Activated T-cell treated with anti-CD3 and anti-CD28 coated beads, Interleukin-2, amount 50 U/mL, for 1 hour (primary cell): Measurements from ENCODE around the gene AAMP.

Experiments
- DNase-seq: peaks from one replicate; pipeline ENCODE4 v3.0.0-alpha.2; 2020

AAMP gene

DNA sequence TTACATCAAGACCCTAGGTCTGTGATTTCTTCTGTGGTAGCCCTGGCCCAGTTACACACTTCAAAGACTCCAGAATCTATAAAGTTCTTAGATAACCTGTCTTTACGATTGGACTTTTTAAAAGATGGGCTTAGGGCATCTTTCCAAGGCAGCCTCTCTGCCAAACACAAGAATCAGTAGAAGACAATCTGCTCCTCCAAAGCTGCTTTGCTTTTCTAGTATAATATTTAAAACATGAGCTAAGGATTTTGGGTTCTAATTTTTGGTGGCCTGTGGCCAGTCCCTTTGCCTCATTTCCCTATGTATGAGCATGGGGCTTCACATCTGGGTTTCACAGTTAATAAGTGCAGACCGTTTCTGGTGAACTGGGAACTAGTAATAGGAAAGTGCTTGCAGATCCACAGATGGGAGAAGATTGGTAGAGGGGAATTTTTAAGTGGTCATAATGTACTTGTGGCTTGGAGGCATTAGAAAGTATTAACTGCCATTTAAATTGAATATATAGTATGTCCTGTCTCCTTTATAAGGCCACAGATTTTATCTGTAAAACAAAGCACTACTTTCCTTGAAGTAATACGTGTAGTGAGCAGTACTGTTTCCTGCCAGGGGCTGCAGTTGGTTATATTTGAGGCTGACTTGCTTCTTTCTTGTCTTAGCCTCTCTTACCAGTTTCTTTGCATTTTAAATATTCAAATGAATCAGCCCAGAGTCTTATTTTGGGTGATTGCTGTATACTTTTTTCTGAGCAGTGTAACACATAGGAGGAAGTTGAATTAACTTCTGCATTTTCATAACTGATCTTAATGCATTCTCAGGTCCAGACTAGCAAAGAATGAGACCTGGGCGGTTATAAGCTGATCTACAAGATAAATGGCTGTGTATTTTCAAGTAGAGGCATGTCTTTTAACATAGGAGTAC lies 51.4 kb downstream of the AAMP start:
- DNase-seq, result no peak

GRCh38 chr2:218217360-218218267 lies 52.3 kb downstream of the AAMP start:
- peak; percentile 70 for DNase-seq

GRCh38 chr2:218216674-218217359 lies 53.1 kb downstream of the AAMP start, which contains the start of gene ARPC2:
Gene ARPC2, plus strand, starts transcription at chr2:218217189. Its CDS starts 282 bp downstream, at chr2:218217471.
- peak; percentile 97 for DNase-seq

- no peak for DNase-seq
Measured at GRCh38 chr2:218216336-218216673, 53.6 kb downstream of the AAMP start.
